HCT116 (cell line): ENCODE data around the gene RAPGEF3.

Source experiments
- EZH2 ChIP-seq: fragments of 200-600 bp; sonication (generic); IDR thresholded peaks from 2 replicates; pipeline ENCODE4 v1.6.1; 2017; ENCODE audit warnings: antibody characterized with exemption, mixed run types
- TF ChIP-seq, protein P1 (sequence below), 3 experiments: fragments of 200-600 bp in 1 of 3; sonication (generic) in 1 of 3; IDR thresholded peaks in 2 of 3; conservative IDR thresholded peaks in 1 of 3; 2 replicates each; pipeline ENCODE4 v1.5.1; 2012 to 2017; ENCODE audit warnings: low read depth in 2 of 3, low read length in 2 of 3, antibody characterized with exemption in 1 of 3, borderline replicate concordance in 1 of 3, control low read depth in 1 of 3, mild to moderate bottlenecking in 1 of 3, mixed read lengths in 1 of 3, mixed run types in 1 of 3, moderate library complexity in 1 of 3; ENCODE audit not compliant: insufficient read depth in 1 of 3

DNA sequence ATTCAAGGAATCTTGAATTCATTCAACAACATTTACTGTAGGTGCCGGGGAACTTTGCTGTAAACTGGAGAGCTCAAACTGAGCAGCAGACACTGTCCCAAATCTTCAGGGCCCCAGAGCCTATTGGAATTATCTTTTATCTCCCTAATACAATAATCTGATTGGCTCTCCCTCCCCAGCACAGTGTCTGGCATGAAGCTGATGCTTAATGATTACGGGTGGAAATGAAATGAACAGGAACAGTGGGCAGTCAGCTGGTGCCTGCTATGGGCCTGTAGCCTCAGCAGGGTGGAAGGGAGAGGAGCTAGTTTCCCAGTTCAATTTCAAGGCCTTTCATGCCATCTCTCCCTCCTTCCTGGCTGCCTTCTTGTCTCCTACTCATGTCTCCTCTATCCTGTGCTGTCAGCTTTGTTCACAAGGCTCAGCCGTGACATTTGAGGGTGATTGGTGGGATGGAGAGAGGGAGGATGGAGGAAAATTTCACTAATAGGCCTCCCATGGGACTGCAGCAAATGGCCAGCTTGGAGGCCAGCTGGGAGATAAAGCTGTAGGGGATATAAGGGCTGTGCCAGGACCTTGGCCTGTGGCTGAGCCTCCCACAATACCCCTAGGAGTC lies 4.3 kb upstream of the RAPGEF3 start:
- TF ChIP-seq, protein P1, sequence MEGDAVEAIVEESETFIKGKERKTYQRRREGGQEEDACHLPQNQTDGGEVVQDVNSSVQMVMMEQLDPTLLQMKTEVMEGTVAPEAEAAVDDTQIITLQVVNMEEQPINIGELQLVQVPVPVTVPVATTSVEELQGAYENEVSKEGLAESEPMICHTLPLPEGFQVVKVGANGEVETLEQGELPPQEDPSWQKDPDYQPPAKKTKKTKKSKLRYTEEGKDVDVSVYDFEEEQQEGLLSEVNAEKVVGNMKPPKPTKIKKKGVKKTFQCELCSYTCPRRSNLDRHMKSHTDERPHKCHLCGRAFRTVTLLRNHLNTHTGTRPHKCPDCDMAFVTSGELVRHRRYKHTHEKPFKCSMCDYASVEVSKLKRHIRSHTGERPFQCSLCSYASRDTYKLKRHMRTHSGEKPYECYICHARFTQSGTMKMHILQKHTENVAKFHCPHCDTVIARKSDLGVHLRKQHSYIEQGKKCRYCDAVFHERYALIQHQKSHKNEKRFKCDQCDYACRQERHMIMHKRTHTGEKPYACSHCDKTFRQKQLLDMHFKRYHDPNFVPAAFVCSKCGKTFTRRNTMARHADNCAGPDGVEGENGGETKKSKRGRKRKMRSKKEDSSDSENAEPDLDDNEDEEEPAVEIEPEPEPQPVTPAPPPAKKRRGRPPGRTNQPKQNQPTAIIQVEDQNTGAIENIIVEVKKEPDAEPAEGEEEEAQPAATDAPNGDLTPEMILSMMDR (IDR thresholded peaks at IDR 0.05 in 2 of 3, conservative IDR thresholded peaks at IDR 0.05 in 1 of 3; ENCODE audit: borderline replicate concordance in 1 of 3, insufficient read depth in 1 of 3, low read depth in 2 of 3, low read length in 2 of 3) = no peak
- TF ChIP-seq EZH2 = no peak
